GM20431 (cell line): ENCODE measurements around the gene AHRR.

Experiments
- in situ Hi-C: fragments of 300-500 bp; cut with MseI, MboI; formaldehyde crosslinking; loops from one replicate; pipeline ENCODE4 v1.15.0; 2020; ENCODE audit warnings: low sequenced_read_pairs; ENCODE audit not compliant: unreplicated experiment

Gene AHRR

DNA sequence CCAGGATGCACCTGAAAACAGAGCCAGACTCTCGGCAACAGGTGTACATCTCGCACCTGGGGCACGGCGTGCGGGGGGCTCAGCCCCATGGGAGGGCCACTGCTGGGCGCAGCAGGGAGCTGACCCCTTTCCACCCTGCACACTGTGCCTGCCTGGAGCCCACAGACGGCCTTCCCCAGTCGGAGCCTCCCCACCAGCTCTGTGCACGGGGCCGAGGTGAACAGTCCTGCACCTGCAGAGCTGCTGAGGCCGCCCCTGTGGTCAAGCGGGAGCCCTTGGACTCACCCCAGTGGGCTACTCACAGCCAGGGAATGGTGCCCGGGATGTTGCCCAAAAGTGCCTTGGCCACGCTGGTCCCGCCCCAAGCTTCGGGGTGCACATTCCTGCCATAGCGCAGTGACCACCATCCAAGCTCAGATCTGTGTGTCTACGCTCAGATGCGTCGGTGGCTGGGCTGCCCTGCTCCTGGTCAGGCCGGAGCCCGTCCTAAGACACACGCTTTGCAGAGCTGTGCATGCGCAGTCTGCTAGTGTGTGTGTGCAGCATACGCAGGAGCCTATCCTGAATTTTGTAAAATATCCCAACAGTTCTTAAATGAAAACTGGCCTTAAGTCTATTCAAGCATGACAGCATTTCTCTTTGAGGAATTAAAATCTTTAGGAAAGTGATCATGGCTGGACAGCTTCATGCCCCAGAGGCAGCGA lies 113.1 kb downstream of the AHRR start:
- in situ Hi-C loops, result loop anchor here (10.0 kb wide), 1 partner anchor 120 kb away; no protein-coding TSS in a partner anchor

DNA sequence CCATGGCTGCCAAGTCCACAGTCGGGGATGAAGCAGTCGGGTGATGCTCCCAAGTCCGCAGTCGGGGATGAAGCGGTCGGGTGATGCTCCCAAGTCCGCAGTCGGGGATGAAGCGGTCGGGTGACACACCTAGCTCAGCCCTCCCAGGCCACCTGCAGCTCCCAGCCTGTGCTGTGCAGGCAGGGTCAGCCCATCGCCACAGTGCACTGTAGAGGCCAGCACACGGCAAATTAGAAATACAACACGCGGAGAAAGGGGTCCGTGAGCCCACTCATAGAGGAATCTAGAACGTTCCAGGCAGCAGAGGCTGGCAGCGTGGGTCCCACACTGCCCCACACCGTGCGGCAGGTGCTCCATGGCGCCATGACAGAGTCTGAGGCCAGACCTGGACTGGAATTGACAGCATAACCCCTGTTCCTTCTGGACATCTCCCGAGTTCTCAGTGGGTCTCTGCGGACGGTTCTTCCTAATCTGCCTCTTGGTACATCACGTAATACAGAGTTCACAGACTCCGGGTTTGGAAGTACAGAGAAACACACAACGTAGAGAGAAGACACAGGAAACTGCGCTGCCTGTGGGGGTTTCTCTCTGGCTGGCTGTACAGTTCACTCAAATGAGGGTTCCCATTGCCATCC lies 113.8 kb downstream of the AHRR start:
- in situ Hi-C loops, result loop anchor here (10.0 kb wide), 1 partner anchor 120 kb away; no protein-coding TSS in a partner anchor

DNA sequence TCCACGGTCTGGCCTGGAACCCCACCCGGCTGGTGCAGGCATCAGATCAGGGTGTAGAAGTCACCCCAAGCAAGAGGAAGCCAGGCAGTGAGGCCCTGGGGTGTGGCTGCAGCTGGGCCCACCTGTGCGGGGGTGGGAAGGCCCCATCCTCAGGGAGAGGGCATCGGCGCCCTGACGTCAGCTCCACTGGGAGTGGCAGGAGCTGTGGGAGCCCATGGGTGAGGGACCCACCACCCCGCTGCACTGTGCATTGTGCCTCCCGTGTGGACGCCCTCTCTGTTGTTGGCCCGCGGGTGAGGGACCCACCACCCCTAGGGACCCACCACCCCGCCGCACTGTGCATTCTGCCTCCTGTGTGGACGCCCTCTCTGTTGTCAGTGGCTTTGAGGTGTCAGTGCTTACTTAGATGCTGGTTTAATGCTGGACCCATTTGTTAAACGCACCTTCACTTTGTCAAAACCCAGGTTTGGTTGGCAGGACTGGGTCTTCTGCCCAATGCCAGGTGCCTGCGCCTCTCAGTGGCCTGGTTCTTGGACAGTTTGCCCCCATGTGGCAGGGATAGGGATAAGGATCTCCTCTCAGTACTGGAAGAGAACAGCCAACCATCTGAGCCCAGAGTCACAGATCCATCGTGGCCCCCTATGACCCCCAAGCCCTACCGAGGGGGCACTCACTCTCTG lies 114.6 kb downstream of the AHRR start:
- in situ Hi-C loops, result loop anchor here (10.0 kb wide), 1 partner anchor 121 kb away; no protein-coding TSS in a partner anchor

DNA sequence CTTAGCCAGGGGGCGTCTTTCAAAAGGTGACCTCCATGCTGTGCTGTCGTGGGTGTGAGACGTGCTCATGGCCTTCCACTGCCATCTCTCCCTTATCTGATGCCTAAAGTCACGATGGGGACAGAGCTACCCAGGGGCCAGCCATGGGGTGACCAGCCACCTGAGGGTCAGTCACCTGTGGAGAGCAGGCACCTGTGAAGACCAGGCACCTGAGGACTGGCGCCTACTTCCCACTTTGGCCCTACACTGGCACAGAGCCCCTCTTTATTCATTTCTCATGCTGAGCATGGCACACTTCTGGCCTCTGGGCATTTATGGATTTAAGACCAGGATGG lies 115.1 kb downstream of the AHRR start:
- in situ Hi-C loops, result loop anchor here (10.0 kb wide), 1 partner anchor 122 kb away; no protein-coding TSS in a partner anchor

DNA sequence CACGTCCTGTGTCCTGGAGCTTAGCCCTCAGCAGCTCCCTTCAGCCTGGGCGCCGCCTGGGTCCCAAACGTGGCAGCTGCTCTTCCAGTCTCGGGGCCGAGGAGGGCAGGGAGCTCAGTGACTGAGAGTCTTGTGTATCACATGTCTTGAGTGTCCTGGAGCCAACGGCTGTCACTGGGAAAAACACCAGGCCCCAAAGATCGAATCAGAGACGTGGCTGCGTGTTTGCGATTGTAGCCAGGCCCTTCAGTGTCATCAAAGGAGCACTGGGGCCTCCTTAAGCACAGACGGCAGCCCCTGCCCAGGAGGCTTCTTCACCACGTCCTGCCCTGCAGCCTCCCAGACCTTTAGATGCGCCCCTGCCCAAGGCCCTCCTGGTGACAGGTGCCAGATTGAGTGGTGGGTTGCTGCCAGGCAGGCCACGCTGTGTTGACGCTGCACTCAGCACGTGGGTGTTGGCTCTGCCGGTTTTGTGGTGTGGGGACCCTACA lies 115.8 kb downstream of the AHRR start:
- in situ Hi-C loops, result loop anchor here (10.0 kb wide), 1 partner anchor 123 kb away; no protein-coding TSS in a partner anchor

DNA sequence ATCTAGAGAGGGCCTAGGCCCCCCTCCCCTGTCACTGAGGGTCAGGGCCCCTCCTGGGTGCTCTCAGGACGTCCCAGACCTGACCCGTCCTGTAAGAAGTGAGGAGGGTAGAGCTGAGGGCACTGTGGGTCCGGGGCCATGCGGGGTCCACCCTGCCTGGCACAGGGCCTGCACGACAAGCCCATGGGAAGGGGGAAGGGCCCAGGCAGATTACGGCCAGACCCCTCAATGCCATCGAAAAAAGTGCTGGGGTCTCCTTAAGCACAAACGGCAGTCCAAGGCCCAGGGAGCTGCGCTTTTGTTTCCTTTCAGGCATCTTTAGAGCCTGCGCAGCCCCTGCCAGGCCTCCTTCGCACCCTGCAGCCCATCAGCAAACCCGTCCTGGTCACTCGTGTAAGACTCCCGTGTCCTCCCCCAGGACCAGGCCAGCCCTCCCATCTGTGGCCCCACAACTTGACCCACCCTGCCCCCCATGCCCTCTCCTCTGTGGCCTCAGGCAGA lies 117.0 kb downstream of the AHRR start:
- in situ Hi-C loops, result loop anchor here (10.0 kb wide), 1 partner anchor 124 kb away; no protein-coding TSS in a partner anchor

DNA sequence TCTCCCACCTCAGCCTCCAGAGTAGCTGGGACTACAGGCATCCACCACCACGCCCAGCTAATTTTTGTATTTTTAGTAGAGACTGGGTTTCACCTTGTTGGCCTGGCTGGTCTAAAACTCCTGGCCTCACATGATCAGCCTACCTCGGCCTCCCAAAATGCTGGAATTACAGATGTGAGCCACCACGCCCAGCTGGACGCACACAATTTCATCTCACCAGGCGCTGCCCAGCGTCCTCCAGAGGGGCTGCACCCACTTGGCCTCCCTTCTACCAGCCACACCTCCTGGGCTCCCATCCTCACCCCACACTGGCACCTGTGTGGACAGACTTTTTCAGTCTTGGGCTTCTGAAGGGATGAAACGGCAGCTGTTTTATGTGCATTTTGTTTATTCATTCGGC lies 117.7 kb downstream of the AHRR start:
- in situ Hi-C loops, result loop anchor here (10.0 kb wide), 1 partner anchor 124 kb away; no protein-coding TSS in a partner anchor

DNA sequence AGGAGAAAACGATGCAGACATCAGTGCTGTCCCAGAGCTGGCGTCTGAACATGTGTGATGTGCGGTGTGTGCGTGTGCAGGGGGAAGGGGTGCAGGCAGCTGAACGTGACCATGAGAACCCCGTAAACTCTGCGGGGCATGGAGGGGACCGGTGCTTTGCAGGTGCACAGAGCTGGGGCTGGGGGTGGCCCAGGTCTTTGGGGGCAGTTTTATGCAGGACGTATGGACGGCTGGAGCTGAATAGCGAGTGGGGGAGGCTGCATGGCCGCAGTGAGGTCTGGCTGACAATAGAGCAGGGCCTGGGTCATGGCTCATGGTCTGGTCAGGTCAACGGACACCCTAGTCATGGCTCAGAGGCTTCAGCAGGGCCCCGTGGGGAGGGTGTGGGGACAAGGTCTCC lies 118.1 kb downstream of the AHRR start:
- in situ Hi-C loops, result loop anchor here (10.0 kb wide), 1 partner anchor 125 kb away; no protein-coding TSS in a partner anchor

DNA sequence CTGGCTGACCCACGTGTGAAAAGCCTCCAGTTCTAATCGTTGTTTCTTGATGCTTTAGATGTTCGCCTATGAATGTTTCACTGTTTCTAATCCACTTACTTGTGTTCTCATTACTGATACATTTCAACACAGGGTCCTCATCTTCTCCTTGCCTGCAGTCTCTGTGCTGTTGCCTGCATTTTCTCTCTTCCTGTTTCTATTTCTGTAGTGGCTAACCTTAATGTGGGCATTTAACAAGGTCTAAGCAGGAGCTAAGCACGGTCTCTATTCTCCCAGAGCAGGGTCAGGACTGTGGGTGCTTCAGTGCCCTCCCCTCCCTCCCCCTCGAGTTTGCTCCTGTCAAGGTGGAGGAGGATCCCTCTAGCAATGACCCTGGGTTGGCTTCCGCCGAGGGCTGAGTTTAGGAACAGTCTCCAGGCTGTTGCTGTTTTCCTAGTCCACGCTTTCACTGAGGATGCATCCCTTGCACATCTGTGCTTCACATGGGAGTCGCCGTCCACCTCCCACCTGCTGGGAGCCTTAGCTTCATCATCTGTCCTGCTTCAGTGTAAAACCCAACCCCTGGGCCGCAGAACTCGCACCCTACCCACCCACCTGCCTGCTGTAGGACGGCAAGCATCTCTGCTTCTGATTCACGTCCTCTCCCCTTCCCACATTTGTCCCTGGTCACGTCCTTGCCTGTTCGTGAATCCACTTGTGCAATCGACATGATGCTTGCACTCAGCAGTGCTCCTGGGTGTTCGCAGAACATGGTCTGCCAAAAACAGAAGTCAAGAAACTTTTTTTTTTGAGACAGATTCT lies 119.1 kb downstream of the AHRR start:
- in situ Hi-C loops, result no loop called here

DNA sequence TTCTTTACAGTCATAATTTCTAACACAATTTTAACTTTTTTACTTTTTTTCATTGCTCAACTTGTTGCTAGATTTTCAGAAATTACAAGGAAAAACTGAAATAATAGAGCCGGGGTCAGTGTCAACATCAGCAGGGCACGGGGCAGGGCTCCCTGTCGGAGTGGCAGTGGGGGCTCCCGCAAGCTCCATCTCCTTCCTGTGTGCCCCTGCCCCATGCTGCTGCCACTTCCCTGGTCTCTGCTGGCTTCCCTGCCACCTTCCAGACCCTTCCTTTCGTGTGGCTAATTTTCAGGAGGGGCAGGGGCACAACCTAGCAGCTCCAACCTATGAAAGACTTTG lies 120.5 kb downstream of the AHRR start:
- in situ Hi-C loops, result no loop called here

DNA sequence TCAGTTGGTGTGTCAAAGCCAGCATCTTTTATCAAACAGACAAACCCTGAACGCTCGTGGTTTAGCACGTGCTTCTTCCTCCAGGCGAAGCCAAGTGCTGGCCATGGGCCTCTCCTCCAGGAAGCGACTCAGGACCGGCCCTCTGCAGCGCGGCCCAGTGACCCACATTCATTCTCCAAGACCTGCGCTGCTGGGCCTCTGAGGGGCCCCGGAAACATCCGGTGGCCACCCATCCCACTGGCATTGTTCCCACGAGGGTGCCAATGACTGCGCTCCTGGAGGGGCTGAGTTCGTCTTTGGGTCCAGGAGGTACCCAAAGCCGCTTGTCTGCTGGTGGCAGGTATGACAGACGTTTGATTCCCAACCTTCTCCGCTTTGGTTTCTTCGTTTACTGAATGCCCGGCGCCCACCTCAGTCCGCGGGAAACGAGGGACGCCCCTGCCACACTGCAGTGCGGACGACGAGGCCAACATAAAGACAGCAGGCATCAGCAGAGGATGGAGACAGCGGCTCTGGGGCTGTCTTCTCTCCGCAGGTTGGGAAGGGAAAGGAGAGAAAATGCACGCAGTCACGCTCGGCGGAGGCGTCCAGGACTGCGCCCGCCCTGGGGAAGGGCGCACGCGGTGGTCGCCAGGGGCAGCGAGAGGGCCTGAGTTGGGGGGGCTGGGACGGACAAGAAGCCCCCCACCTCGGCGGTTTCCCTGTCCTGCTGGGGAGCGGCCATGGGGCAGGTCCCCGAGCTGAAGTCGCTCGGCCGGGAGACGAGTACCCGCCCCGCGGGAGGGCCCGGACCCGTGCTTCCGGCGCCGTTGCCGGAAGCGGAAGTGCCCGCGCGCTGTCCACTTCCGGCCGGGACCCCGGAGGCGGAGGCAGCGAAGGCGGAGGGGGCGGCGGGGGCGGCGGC lies 121.1 kb downstream of the AHRR start, which contains the start of gene EXOC3:
EXOC3 (plus strand) TSS at position 842 of the 904 bp plus-strand sequence. CDS start 3,030 bp downstream, outside the sequence.
- in situ Hi-C loops, result no loop called here

DNA sequence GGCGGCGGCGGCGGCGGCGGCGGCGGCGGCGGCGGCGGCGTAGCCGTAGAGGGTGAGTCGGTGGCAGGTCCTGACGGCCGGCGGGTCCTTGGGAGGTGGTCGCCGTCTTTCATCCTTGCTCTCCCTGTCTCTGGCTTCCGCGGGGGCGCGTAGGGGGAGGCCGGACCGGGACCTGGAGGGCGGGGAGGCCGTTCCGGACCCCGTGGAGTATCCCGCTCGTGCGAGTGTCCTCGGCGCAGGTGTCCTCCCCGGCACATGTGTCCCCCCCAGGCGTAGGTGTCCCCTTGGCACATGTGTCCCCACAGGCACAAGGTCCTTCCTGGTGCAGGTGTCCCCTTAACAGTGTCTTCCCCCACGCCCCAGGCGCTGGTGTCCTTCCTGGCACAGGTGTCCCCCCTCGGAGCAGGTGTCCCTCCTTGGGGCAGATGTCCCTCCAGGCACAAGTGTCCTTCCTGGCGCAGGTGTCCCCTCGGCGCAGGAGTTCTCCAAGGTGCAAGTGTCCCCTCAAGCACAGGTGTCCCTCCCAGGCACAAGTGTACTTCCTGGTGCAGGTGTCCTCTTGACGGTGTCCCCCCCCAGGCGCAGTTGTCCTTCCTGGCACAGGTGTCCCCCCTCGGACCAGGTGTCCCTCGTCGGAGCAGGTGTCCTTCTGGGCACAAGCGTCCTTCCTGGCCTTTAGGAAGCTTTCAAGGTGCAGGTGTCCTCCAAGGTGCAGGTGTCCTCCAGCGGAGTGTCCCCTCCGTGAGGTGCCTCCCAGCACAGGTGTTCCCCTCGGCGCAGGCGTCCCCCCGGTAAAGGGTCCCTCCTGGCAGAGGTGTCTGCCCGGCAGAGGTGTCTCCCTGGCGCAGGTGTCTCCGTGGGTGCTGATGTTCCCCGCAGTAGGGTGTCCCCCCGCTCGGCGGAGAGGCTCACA lies 122.0 kb downstream of the AHRR start:
- in situ Hi-C loops, result no loop called here

DNA sequence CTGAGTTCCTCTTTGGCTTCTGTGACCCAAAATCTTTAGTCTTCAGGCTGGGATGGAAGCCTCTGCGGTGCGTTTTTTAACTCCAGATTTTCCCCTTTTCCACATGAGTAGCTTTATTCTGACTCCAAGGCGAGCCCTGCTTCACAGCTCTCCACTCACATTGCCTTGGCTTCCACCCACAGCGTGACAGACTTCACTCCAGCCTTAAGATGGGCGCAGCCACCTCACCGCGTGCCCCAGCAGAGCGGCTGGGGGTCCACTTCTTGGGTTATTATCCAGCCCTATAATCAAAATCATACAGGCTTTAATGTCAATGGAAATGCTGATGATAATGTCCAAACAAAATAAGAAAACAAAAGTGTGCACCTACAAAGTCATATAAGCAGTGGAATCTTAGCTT lies 122.7 kb downstream of the AHRR start:
- in situ Hi-C loops, result no loop called here

DNA sequence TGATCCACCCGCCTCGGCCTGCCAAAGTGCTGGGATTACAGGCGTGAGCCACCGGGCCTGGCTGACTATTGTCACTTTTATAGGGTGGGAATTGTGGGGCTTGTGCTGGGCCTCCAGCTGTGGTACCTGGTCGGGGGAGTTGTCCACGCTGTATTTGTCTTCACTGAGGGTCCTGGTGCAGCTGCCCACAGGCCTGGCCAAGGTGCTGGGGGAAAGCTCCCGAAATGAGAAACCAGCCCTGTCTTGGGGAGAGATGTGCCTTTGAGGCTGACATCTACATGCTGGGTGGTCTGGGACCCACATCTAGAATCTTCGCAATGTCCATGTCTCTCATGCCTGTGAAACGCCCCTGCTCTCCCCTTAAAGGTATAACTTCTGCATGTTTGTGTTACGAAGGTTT lies 124.1 kb downstream of the AHRR start:
- in situ Hi-C loops, result no loop called here

DNA sequence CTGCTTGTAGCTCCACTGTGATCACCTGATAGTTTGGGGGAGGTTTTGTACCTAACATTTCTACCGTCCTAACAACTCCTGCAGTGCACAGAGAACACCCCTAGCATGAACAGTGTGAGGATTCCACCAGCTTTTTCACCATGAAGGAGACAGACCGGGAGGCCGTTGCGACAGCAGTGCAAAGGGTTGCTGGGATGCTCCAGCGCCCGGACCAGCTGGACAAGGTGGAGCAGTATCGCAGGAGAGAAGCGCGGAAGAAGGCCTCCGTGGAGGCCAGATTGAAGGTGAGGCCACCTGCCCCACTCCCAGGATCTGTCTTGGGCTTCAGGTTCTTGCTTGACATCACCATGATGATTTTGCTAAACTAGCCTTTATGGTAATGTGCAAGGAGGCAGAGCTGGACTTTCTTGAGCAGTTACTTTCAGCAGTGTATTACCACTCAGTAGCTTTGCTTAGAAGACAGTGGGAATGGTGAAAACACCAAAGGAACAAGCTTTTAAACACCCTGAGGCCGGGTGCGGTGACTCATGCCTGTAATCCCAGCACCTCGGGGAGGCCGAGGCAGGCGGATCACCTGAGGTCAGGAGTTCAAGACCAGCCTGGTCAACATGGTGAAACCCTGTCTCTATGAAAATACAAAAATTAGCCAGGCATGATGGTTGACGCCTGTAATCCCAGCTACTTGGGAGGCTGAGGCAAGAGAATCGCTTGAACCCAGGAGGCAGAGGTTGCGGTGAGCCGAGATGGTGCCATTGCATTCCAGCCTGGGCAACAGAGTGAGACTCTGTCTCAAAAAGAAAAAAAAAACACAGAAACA lies 124.8 kb downstream of the AHRR start:
- in situ Hi-C loops, result no loop called here

DNA sequence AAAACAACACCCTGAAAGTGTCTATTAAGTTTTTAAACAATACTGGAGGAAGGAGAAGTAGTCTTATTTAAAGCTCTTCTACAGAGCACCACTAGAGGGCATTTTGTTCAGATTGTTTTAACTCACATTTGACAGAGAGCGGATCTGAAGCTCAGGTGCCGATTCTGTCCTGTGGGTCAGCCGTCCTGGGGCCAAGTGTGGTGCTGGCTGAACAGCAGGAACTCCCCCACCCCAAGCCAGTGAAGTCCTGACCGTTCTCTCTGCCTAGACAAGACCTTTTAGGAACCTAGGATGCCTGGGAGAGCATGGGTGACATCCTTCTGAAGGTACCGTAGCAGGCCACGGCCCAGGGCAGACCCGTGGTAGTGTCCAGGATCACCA lies 125.4 kb downstream of the AHRR start:
- in situ Hi-C loops, result no loop called here

DNA sequence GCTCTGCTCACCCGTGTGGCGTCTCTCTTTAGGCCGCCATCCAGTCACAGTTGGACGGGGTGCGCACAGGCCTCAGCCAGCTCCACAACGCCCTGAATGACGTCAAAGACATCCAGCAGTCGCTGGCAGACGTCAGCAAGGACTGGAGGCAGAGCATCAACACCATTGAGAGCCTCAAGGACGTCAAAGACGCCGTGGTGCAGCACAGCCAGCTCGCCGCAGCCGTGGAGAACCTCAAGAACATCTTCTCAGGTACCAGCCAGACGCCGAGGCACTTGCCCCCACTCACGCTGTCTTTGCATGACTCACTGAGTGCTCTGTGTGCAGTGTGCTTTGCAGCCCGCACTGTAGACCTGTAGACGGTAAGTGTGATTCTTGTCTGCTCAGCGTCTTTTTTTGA lies 126.0 kb downstream of the AHRR start:
- in situ Hi-C loops, result no loop called here
